Smooth muscle cell (in vitro differentiated cells): ENCODE data around the gene HELZ. TPM values are rescaled to one million over a fixed set of nuclear protein-coding genes. Genes with fewer than 3 reads are reported as not detected.

ENCODE experiments used
- DNase-seq: peaks from one replicate; lab custom pipeline; 2025; ENCODE audit not compliant: unreplicated experiment; lab: John Stamatoyannopoulos, UW
- H2AFZ ChIP-seq: fragments of 200-600 bp; sonication (generic); 2 replicates; pipeline ENCODE4 v1.6.0; 2016; ENCODE audit warnings: antibody characterized with exemption, low read depth, mild to moderate bottlenecking
- H3F3A ChIP-seq: fragments of 200-600 bp; sonication (generic); 2 replicates; pipeline ENCODE4 v1.6.0; 2017; ENCODE audit warnings: antibody characterized with exemption, low read depth
- H3K27ac ChIP-seq: fragments of 200-600 bp; sonication (generic); 2 replicates; pipeline ENCODE4 v1.5.1; 2016; ENCODE audit warnings: low read depth, mild to moderate bottlenecking
- H3K27me3 ChIP-seq: fragments of 200-600 bp; sonication (generic); 2 replicates; pipeline ENCODE4 v1.6.1; 2016; ENCODE audit warnings: low read depth, mild to moderate bottlenecking
- H3K36me3 ChIP-seq: fragments of 200-600 bp; sonication (generic); 2 replicates; pipeline ENCODE4 v1.5.1; 2016; ENCODE audit warnings: low read depth
- H3K4me1 ChIP-seq: fragments of 200-600 bp; sonication (generic); 2 replicates; pipeline ENCODE4 v1.5.1; 2016; ENCODE audit warnings: low read depth
- H3K4me2 ChIP-seq: fragments of 200-600 bp; sonication (generic); 2 replicates; pipeline ENCODE4 v1.6.0; 2016; ENCODE audit warnings: mild to moderate bottlenecking
- H3K4me3 ChIP-seq: fragments of 200-600 bp; sonication (generic); 2 replicates; pipeline ENCODE4 v1.5.1; 2016; ENCODE audit warnings: mild to moderate bottlenecking
- H3K79me2 ChIP-seq: fragments of 200-600 bp; sonication (generic); 2 replicates; pipeline ENCODE4 v1.6.0; 2016; ENCODE audit warnings: low read depth, mild to moderate bottlenecking
- H3K9ac ChIP-seq: fragments of 200-600 bp; sonication (generic); 2 replicates; pipeline ENCODE4 v1.6.0; 2016; ENCODE audit warnings: low read depth
- H3K9me3 ChIP-seq: fragments of 200-600 bp; sonication (generic); replicated peaks from 2 replicates; pipeline ENCODE4 v1.5.1; 2016; ENCODE audit warnings: low read depth
- H4K20me1 ChIP-seq: fragments of 200-600 bp; sonication (generic); 2 replicates; pipeline ENCODE4 v1.6.0; 2016; ENCODE audit warnings: low read depth
- WGBS: methylation state at CpG from one replicate; pipeline ENCODE4 v1.1.7; 2016; ENCODE audit warnings: low lambda C conversion rate; 5-methylcytosine and 5-hydroxymethylcytosine counted together
- polyA plus RNA-seq: library from polyadenylated mRNA; unstranded; fragments of >200 nt; fragmentation: Nextera tagmentation; extraction: Ambion mirVana; gene quantifications from 2 replicates; pipeline ENCODE4 v1.2.1, GENCODE V29; 2016
- total RNA-seq: library from RNA; depleted of rRNA; stranded (reverse); fragments of >200 nt; gene quantifications from 2 replicates; pipeline ENCODE4 v1.2.3, GENCODE V29; 2014
- TF ChIP-seq, protein P1 (sequence below): fragments of 200-600 bp; sonication (generic); IDR thresholded peaks from 2 replicates; pipeline ENCODE4 v1.5.1; 2017; ENCODE audit warnings: borderline replicate concordance, mild to moderate bottlenecking, antibody characterized with exemption; ENCODE audit not compliant: insufficient read depth, poor library complexity, severe bottlenecking

The HELZ gene
- total and polyA plus RNA-seq, 2 experiments from 2014 or later, result 18.8 to 34.4 TPM

GRCh38 chr17:67137026-67137370, 108.0 kb downstream of the HELZ start:
- Histone ChIP-seq H2AFZ (no peak overlapping the region), H3F3A (peaks cover 6% of the 10 kb centered on the region), H3K4me1 (no peaks in the 10 kb centered on the region), H3K4me3 (no peak overlapping the region), H3K4me2 (no peak overlapping the region), H3K36me3 (peaks cover 6% of the 10 kb centered on the region), H3K27ac (no peak overlapping the region), H3K79me2 (peaks cover 3% of the 10 kb centered on the region), H3K9ac (no peak overlapping the region), H3K27me3 (no peaks in the 10 kb centered on the region), H3K9me3 (no peaks in the 10 kb centered on the region), H4K20me1 (peaks cover 38% of the 10 kb centered on the region)
- no peak for DNase-seq
- WGBS, result 97% methylated on average over 3 of the region's 3 CpGs
- TF ChIP-seq, protein P1, sequence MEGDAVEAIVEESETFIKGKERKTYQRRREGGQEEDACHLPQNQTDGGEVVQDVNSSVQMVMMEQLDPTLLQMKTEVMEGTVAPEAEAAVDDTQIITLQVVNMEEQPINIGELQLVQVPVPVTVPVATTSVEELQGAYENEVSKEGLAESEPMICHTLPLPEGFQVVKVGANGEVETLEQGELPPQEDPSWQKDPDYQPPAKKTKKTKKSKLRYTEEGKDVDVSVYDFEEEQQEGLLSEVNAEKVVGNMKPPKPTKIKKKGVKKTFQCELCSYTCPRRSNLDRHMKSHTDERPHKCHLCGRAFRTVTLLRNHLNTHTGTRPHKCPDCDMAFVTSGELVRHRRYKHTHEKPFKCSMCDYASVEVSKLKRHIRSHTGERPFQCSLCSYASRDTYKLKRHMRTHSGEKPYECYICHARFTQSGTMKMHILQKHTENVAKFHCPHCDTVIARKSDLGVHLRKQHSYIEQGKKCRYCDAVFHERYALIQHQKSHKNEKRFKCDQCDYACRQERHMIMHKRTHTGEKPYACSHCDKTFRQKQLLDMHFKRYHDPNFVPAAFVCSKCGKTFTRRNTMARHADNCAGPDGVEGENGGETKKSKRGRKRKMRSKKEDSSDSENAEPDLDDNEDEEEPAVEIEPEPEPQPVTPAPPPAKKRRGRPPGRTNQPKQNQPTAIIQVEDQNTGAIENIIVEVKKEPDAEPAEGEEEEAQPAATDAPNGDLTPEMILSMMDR, result no peak

GRCh38 chr17:67136191-67137025, 108.6 kb downstream of the HELZ start:
- Histone ChIP-seq H3K79me2 (peaks cover 3% of the 10 kb centered on the region), H3K9me3 (no peaks in the 10 kb centered on the region), H3K4me1 (no peaks in the 10 kb centered on the region), H3F3A (peaks cover 6% of the 10 kb centered on the region), H3K4me3 (no peak overlapping the region), H3K36me3 (peaks cover 6% of the 10 kb centered on the region), H3K27me3 (no peaks in the 10 kb centered on the region), H2AFZ (no peak overlapping the region), H3K27ac (no peak overlapping the region), H3K4me2 (no peak overlapping the region), H3K9ac (no peak overlapping the region), H4K20me1 (peaks cover 38% of the 10 kb centered on the region)
- TF ChIP-seq, protein P1, result no peak
- DNase-seq, result no peak
- WGBS, result 89% methylated on average over 5 of the region's 5 CpGs

GRCh38 chr17:67133161-67133560, 111.8 kb downstream of the HELZ start:
- H3F3A ChIP-seq, result no peaks in the 10 kb centered on the region
- no peaks in the 10 kb centered on the region for H3K27me3 ChIP-seq
- no peak overlapping the region for H2AFZ ChIP-seq
- no peak overlapping the region for H3K9ac ChIP-seq
- peaks cover 2% of the 10 kb centered on the region for H3K79me2 ChIP-seq
- H3K4me1 ChIP-seq, result no peaks in the 10 kb centered on the region
- no peak overlapping the region for H3K4me2 ChIP-seq
- peaks cover 15% of the 10 kb centered on the region for H4K20me1 ChIP-seq
- H3K36me3 ChIP-seq, result peaks cover 6% of the 10 kb centered on the region
- no peak for DNase-seq
- H3K9me3 ChIP-seq, result no peaks in the 10 kb centered on the region
- no peak overlapping the region for H3K27ac ChIP-seq
- no peak overlapping the region for H3K4me3 ChIP-seq
- TF ChIP-seq, protein P1, result no peak

- Histone ChIP-seq H3K4me1 (no peaks in the 10 kb centered on the region), H3K79me2 (no peaks in the 10 kb centered on the region), H3K9me3 (no peaks in the 10 kb centered on the region), H2AFZ (no peak overlapping the region), H3F3A (no peaks in the 10 kb centered on the region), H3K36me3 (peaks cover 6% of the 10 kb centered on the region), H3K4me2 (no peak overlapping the region), H3K27me3 (no peaks in the 10 kb centered on the region), H3K27ac (no peak overlapping the region), H3K4me3 (no peak overlapping the region), H4K20me1 (peaks cover 15% of the 10 kb centered on the region), H3K9ac (no peak overlapping the region)
- 87% methylated on average over 1 of the region's 1 CpG for WGBS
- no peak for DNase-seq
- TF ChIP-seq, protein P1, result no peak
These were observed 112.6 kb downstream of the HELZ start for GRCh38 chr17:67132366-67132765.
